GM12872 (cell line): ENCODE measurements around the gene POMT2.

ENCODE experiments used
- CTCF ChIP-seq: IDR thresholded peaks from 3 replicates; pipeline ENCODE4 v1.5.1; 2011; ENCODE audit warnings: low read depth, mild to moderate bottlenecking, low read length, moderate library complexity; ENCODE audit not compliant: insufficient read depth

The POMT2 gene

GRCh38 chr14:77272261-77272660 lies 48.4 kb downstream of the POMT2 start:
- TF ChIP-seq CTCF, result no peak

GRCh38 chr14:77271113-77271710 lies 49.5 kb downstream of the POMT2 start, which contains the start of gene NGB:
NGB (minus strand) TSS chr14:77271206; CDS start chr14:77270937, 269 bp downstream.
- TF ChIP-seq CTCF, result no peak

- TF ChIP-seq CTCF, result no peak
Measured at GRCh38 chr14:77270361-77271112, 50.1 kb downstream of the POMT2 start.

GRCh38 chr14:77268989-77269600 lies 51.6 kb downstream of the POMT2 start:
- no peak for TF ChIP-seq CTCF

GRCh38 chr14:77267937-77268699 lies 52.6 kb downstream of the POMT2 start:
- no peak for TF ChIP-seq CTCF

GRCh38 chr14:77266336-77266735 lies 54.3 kb downstream of the POMT2 start:
- no peak for TF ChIP-seq CTCF

GRCh38 chr14:77265561-77266335 lies 54.9 kb downstream of the POMT2 start:
- TF ChIP-seq CTCF, result no peak
